ENCODE results near the gene HSD3B7. TPM values are rescaled to one million over a fixed set of nuclear protein-coding genes. Genes with fewer than 3 reads are reported as not detected.
"Not testable (repeated sequence)": the region's sequence is repeated elsewhere in the genome, so short reads cannot be mapped to it uniquely, and the experiment has no call there.

Gene HSD3B7
- polyA plus RNA-seq, result 11.7 TPM
- long read RNA-seq, donor 1, partial matches to known transcripts, result 0 of 4 reads
- long read RNA-seq, donor 1, other reads (novel, unspliced or antisense), result 0 of 4 reads
- long read RNA-seq, donor 2, partial matches to known transcripts, result 0 of 1 reads
- long read RNA-seq, donor 2, other reads (novel, unspliced or antisense), result 0 of 1 reads
- long read RNA-seq, donor 3, result 0 reads
- long read RNA-seq, donor 4, result 0 reads
- long read RNA-seq, donor 5, partial matches to known transcripts, result 0 of 1 reads
- long read RNA-seq, donor 5, other reads (novel, unspliced or antisense), result 0 of 1 reads
- long read RNA-seq, donor 6, result 0 reads
- long read RNA-seq, donor 7, partial matches to known transcripts, result 0 of 4 reads
- long read RNA-seq, donor 7, other reads (novel, unspliced or antisense), result 0 of 4 reads
- long read RNA-seq, donor 8, partial matches to known transcripts, result 0 of 1 reads
- long read RNA-seq, donor 8, other reads (novel, unspliced or antisense), result 0 of 1 reads
- long read RNA-seq, donor 9, transcript HSD3B7-202 (7 exons, 2,172 nt), result major isoform, 5 of 5 reads
- long read RNA-seq, donor 9, partial matches to known transcripts, result 0 of 5 reads
- long read RNA-seq, donor 9, other reads (novel, unspliced or antisense), result 0 of 5 reads
- long read RNA-seq, donor 10, partial matches to known transcripts, result 0 of 1 reads
- long read RNA-seq, donor 10, other reads (novel, unspliced or antisense), result 0 of 1 reads
- long read RNA-seq, donor 11, partial matches to known transcripts, result 0 of 2 reads
- long read RNA-seq, donor 11, other reads (novel, unspliced or antisense), result 0 of 2 reads

DNA sequence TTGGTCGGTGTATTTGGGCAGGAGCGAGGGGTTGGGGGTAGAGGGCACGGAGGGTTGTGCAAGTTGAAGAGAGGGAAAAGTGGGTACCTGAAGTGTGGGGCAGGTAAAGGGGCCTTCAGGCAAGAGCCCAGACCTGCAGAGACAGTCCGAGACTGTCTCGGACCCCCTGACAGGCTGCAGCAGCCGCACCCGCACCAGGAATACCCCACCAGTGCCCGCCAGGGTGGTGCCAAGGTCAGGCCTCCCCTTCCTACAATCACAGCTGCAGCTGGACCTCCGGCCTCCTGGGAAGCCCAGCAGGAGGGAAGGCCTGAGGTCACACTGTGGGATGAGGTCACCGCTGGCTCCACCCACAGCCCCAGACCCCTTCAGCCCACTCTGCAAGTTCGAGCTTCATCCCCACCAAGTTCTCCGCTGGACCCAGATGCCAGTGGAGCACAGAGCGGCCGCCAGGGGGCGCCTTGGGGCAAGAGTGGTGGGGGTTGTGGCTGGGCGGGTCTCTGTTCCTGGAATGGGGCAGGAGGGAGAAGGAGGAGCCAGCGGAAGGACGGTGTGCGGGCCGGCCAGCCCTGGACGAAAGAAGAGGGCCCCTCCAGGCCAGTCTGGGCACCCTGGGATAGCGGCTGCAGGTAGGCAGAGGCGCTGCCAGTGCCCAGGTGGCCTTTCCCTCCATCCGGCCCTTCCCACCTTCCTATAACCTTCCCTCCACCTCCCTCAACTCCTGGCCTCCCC, at the start of gene HSD3B7:
Gene HSD3B7, plus strand, starts transcription at position 539 of the 732 bp plus-strand sequence. CDS start 452 bp downstream, outside the sequence.
- no CpG with 5 or more reads among the region's 24 CpGs for WGBS (ENCODE audit: insufficient coverage, low lambda C conversion rate)
- H3K9me3 ChIP-seq (ENCODE audit: control insufficient read depth, low read depth, low read length), result no peaks in the 10 kb centered on the region
- peaks cover 50% of the 10 kb centered on the region for H3K36me3 ChIP-seq (ENCODE audit: control insufficient read depth, insufficient read depth, low read length)
- peak within 1 kb of the TSS; percentile 84 for H3K27ac ChIP-seq (ENCODE audit: low read length)
- peak; percentile 66 to 79 for DNase-seq
- peak within 1 kb of the TSS; percentile 64 for H3K4me3 ChIP-seq (ENCODE audit: low read length)
- H3K27me3 ChIP-seq (ENCODE audit: control insufficient read depth, insufficient read depth, low read length), result no peaks in the 10 kb centered on the region
- H3K4me1 ChIP-seq (ENCODE audit: control insufficient read depth, insufficient read depth, low read length), result peaks cover 9% of the 10 kb centered on the region

- Histone ChIP-seq H3K36me3 (ENCODE audit: control insufficient read depth, insufficient read depth, low read length) (peaks cover 27% of the 10 kb centered on the region), H3K4me1 (ENCODE audit: control insufficient read depth, insufficient read depth, low read length) (peaks cover 11% of the 10 kb centered on the region), H3K4me3 (ENCODE audit: low read length) (no peak overlapping the region), H3K27ac (ENCODE audit: low read length) (no peak overlapping the region), H3K9me3 (ENCODE audit: control insufficient read depth, low read depth, low read length) (no peaks in the 10 kb centered on the region), H3K27me3 (ENCODE audit: control insufficient read depth, insufficient read depth, low read length) (no peaks in the 10 kb centered on the region)
- WGBS (ENCODE audit: insufficient coverage, low lambda C conversion rate), result 100% methylated on average over 1 of the region's 5 CpGs
- DNase-seq, result no peak
Observed at GRCh38 chr16:30937692-30938091, 47.3 kb upstream of the HSD3B7 start.

- not testable (repeated sequence) for H3K27ac ChIP-seq (ENCODE audit: low read length); H3K9me3 ChIP-seq (ENCODE audit: control insufficient read depth, low read depth, low read length); H3K27me3 ChIP-seq (ENCODE audit: control insufficient read depth, insufficient read depth, low read length); H3K4me3 ChIP-seq (ENCODE audit: low read length); DNase-seq
- peaks cover 31% of the 10 kb centered on the region for H3K36me3 ChIP-seq (ENCODE audit: control insufficient read depth, insufficient read depth, low read length)
- no CpG with 5 or more reads among the region's 8 CpGs for WGBS (ENCODE audit: insufficient coverage, low lambda C conversion rate)
- peaks cover 19% of the 10 kb centered on the region for H3K4me1 ChIP-seq (ENCODE audit: control insufficient read depth, insufficient read depth, low read length)
Observed at GRCh38 chr16:30939571-30939970, 45.4 kb upstream of the HSD3B7 start.

GRCh38 chr16:30941600-30942425, 43.2 kb upstream of the HSD3B7 start:
- Histone ChIP-seq H3K36me3 (ENCODE audit: control insufficient read depth, insufficient read depth, low read length) (peaks cover 35% of the 10 kb centered on the region), H3K4me3 (ENCODE audit: low read length) (peak overlapping the region; percentile 5), H3K27ac (ENCODE audit: low read length) (peak overlapping the region; percentile 78), H3K27me3 (ENCODE audit: control insufficient read depth, insufficient read depth, low read length) (no peaks in the 10 kb centered on the region), H3K4me1 (ENCODE audit: control insufficient read depth, insufficient read depth, low read length) (peaks cover 19% of the 10 kb centered on the region), H3K9me3 (ENCODE audit: control insufficient read depth, low read depth, low read length) (no peaks in the 10 kb centered on the region)
- peak; percentile 85 to 89 for DNase-seq
- WGBS (ENCODE audit: insufficient coverage, low lambda C conversion rate), result no CpG with 5 or more reads among the region's 15 CpGs

DNA sequence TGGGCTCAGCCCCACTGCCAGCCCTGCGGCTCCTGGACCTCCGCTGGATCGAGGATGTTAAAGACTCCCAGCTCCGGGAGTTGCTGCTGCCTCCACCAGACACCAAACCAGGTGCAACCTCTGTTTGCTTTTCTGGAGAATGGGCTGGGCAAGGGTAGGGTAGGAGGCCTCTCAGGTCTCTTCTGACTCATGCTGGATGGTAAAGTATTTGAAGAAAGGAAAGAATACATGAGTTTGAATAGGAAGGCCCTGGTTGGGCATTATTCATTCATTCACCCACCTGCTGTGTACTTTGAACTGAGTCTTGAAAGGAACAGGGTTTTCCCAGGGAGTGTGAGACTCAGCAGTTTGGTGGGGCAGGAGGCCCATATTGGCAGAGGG, 42.6 kb upstream of the HSD3B7 start:
- Histone ChIP-seq H3K9me3 (ENCODE audit: control insufficient read depth, low read depth, low read length) (no peaks in the 10 kb centered on the region), H3K27me3 (ENCODE audit: control insufficient read depth, insufficient read depth, low read length) (no peaks in the 10 kb centered on the region), H3K4me3 (ENCODE audit: low read length) (peak overlapping the region; percentile 5), H3K27ac (ENCODE audit: low read length) (peak overlapping the region; percentile 78), H3K36me3 (ENCODE audit: control insufficient read depth, insufficient read depth, low read length) (peaks cover 35% of the 10 kb centered on the region), H3K4me1 (ENCODE audit: control insufficient read depth, insufficient read depth, low read length) (peaks cover 19% of the 10 kb centered on the region)
- no CpG with 5 or more reads among the region's 4 CpGs for WGBS (ENCODE audit: insufficient coverage, low lambda C conversion rate)
- DNase-seq, result peak; percentile 64 to 82

DNA sequence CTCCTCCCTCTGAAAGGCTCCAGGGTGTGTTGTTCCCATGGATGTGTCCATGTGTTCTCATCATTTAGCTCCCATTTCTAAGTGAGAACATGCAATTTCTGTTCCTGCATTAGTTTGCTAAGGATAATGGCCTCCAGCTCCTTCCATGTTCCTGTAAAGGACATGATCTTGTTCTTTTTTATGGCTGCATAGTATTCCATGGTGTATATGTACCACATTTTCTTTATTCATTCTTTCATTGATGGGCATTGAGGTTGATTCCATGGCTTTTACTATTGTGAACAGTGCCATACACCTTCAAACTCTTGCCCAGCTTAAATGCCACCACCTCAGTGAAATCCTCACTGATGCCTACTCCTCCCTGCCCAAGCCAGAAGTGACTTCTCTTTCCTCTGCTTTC, 40.7 kb upstream of the HSD3B7 start:
- H3K36me3 ChIP-seq (ENCODE audit: control insufficient read depth, insufficient read depth, low read length), result peaks cover 32% of the 10 kb centered on the region
- no peak for DNase-seq
- no peak overlapping the region for H3K4me3 ChIP-seq (ENCODE audit: low read length)
- H3K9me3 ChIP-seq (ENCODE audit: control insufficient read depth, low read depth, low read length), result no peaks in the 10 kb centered on the region
- H3K27ac ChIP-seq (ENCODE audit: low read length), result no peak overlapping the region
- no peaks in the 10 kb centered on the region for H3K27me3 ChIP-seq (ENCODE audit: control insufficient read depth, insufficient read depth, low read length)
- peaks cover 22% of the 10 kb centered on the region for H3K4me1 ChIP-seq (ENCODE audit: control insufficient read depth, insufficient read depth, low read length)

DNA sequence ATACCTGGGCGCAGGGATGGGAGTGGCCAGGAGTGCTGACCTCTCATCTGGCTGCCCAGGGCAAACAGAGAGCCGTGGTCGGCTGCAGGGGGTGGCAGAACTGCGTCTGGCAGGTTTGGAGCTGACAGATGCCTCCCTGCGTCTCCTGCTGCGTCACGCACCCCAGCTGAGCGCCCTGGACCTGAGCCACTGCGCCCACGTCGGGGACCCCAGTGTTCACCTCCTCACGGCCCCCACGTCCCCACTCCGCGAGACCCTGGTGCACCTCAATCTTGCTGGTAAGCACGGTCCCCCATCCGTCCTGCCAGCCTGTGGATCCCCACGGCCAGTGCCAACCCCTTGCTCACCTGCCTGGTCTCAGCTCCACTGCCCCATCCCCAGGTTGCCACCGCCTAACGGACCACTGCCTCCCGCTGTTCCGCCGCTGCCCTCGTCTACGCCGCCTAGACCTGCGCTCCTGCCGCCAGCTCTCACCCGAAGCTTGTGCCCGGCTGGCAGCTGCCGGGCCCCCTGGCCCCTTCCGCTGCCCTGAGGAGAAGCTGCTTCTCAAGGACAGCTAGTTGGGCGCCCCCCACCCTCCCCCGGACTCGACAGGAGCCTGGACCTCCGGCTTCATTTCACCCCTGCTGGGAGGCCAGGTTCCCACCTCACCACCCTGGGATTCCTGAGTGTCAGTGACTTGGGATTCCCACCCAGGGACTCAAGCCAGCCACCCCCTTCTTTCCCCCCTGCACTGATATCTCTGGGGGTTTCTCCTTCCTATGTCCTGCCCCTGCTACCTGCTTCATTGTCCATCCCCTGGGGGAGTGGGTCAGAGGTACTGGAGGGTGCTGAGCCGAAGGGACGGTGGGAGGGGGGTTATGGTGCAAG, 38.1 kb upstream of the HSD3B7 start:
- Histone ChIP-seq H3K27me3 (ENCODE audit: control insufficient read depth, insufficient read depth, low read length) (no peaks in the 10 kb centered on the region), H3K4me3 (ENCODE audit: low read length) (no peak overlapping the region), H3K27ac (ENCODE audit: low read length) (no peak overlapping the region), H3K9me3 (ENCODE audit: control insufficient read depth, low read depth, low read length) (no peaks in the 10 kb centered on the region), H3K36me3 (ENCODE audit: control insufficient read depth, insufficient read depth, low read length) (peaks cover 30% of the 10 kb centered on the region), H3K4me1 (ENCODE audit: control insufficient read depth, insufficient read depth, low read length) (peaks cover 31% of the 10 kb centered on the region)
- WGBS (ENCODE audit: insufficient coverage, low lambda C conversion rate), result no CpG with 5 or more reads among the region's 38 CpGs
- no peak for DNase-seq

DNA sequence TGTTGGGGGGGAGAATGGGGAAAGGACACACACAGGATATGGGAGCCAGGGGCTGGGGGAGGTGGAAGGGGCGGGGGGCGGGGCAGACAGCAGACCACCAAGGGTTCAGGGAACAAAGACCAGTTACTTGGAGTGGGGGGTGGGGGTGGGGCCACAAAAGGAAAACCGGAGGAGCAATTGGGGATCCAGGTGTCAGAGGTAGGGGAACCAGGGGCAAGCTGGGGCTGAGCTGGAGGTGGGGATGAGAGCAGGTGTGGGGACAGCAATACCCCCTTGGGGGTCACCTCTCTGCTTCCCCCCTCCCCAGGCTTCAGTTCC, 37.5 kb upstream of the HSD3B7 start:
- WGBS (ENCODE audit: insufficient coverage, low lambda C conversion rate), result no CpG with 5 or more reads among the region's 3 CpGs
- Histone ChIP-seq H3K4me1 (ENCODE audit: control insufficient read depth, insufficient read depth, low read length) (peaks cover 26% of the 10 kb centered on the region), H3K4me3 (ENCODE audit: low read length) (peak overlapping the region; percentile 63), H3K27me3 (ENCODE audit: control insufficient read depth, insufficient read depth, low read length) (no peaks in the 10 kb centered on the region), H3K27ac (ENCODE audit: low read length) (peak overlapping the region; percentile 46), H3K36me3 (ENCODE audit: control insufficient read depth, insufficient read depth, low read length) (peaks cover 30% of the 10 kb centered on the region), H3K9me3 (ENCODE audit: control insufficient read depth, low read depth, low read length) (no peaks in the 10 kb centered on the region)
- DNase-seq, result no peak

DNA sequence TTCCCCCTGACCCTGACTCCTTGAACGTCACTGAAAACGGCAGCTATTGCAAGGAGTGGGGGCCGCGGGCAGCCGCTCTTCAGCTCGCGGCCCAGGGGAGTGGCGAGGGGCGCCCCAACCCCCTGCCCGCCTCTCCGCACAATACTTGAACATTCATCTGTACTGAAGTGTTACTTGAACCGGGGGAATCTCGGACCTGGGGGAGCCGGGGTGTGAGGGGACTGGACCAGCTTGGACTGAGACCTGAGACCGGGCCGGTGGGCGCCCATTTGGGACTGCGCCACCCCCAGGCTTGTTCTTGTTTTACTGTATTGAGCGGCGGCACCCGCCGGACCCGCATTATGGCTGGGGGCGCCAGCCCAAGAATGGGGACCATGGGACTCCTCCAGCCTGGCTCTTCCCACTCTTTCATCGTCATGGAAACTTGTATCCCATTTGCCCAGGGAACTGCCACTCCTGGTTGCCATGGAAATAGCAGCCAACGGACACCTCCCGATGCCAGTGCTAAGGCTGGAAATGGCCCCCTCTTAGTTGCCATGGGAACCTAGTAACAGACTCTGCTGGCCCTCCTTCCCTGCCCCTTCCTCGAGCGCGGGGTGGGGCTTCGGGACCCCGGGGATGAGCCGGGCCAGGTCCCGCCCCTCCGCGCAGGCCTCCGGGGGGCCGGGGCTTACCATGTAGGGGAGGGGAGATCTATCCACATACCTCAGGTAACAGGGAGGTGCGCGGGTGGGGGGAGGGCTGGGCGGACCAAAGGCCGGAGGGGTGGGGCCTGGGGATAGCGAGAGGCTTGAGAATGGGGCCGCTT, 36.9 kb upstream of the HSD3B7 start:
- peaks cover 28% of the 10 kb centered on the region for H3K36me3 ChIP-seq (ENCODE audit: control insufficient read depth, insufficient read depth, low read length)
- peak; percentile 97 to 98 for DNase-seq
- peak overlapping the region; percentile 81 for H3K27ac ChIP-seq (ENCODE audit: low read length)
- H3K4me3 ChIP-seq (ENCODE audit: low read length), result peak overlapping the region; percentile 63
- H3K9me3 ChIP-seq (ENCODE audit: control insufficient read depth, low read depth, low read length), result no peaks in the 10 kb centered on the region
- H3K27me3 ChIP-seq (ENCODE audit: control insufficient read depth, insufficient read depth, low read length), result no peaks in the 10 kb centered on the region
- WGBS (ENCODE audit: insufficient coverage, low lambda C conversion rate), result 0% methylated on average over 1 of the region's 44 CpGs
- peaks cover 22% of the 10 kb centered on the region for H3K4me1 ChIP-seq (ENCODE audit: control insufficient read depth, insufficient read depth, low read length)

Data from large intestine (tissue), 12 donors.